ENCODE results near the gene VTI1A.

Gene VTI1A

DNA sequence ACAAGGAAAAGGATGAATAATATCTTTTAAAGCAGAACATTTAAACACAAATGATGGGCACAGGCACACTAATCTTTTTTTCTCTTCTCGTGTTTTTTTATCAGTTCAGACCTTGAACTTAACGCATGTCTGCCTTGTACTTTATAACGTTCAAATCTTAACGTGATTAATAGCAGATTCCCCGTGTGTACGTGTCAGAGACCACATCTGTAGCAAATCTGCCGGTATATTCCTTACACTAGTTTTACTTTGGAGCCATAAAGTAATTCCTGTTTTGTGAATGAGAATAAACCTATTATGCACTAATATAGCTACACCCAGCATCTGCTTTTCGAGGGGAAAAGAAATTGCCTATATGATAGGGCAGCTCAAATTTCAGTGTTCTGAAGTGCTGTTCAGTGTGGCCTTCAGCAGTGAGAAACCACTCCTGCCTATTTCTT, 337.0 kb downstream of the VTI1A start:
- no peak for DNase-seq (ENCODE audit: low read depth)

DNA sequence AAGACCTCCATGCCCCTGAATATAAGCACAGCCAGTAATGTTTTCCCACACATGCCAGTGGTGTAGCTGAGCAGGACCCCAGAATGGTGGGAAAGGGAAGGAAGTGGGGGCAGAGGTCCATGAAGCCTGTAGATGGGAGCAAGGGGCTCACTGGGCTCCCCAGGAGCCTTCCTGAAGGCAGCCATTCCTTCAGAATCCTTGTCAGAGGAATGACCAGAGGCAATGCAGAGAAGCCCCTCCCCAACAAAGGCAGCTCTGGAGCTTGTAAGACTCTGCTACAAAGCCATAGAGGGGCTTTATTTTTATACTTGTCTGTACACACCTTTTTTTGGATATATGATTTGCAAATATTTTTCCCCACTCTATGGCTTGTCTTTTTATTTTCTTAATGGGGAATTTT, 338.1 kb downstream of the VTI1A start:
- no peak for DNase-seq (ENCODE audit: low read depth)

DNA sequence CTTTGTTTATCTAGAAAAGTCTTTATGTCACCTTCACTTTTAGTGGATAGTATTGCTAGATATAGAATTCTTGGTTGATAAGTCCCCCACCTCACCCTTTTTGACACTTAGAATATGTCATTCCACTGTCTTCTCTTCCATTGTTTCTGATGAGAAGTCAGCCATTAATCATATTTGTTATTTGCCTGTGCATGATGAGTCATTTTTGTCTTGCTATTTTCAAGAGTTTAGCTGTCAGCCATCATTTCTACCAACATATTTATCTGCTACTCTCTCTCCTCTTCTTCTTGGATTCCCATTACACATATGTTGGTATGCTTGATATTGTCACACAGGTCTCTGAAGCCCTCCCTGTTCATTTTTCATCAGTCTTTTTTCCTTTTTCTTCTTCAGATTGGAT, 342.2 kb downstream of the VTI1A start:
- DNase-seq (ENCODE audit: low read depth), result no peak

- DNase-seq (ENCODE audit: low read depth), result no peak
Measured at GRCh38 chr10:112790030-112790429, 343.0 kb downstream of the VTI1A start.

DNA sequence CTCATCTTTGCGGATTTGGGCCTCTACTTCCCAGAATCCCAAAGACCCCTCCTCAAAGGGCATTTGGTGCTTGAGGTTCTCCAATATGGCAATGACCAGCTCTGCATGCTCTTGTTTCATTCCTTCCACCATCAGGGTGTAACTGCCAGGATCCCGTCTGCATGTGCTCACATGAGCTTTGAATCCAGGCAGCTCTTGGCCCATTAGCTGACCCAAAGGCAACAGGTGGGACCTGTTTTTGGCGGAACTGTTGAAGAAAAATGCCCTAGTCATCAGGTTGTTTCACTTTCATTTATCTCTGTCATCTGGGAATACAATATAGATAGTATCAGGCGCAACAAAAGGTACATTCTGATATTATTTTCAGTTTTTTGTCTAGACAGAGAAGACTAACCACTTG, 343.9 kb downstream of the VTI1A start:
- no peak for DNase-seq (ENCODE audit: low read depth)

DNA sequence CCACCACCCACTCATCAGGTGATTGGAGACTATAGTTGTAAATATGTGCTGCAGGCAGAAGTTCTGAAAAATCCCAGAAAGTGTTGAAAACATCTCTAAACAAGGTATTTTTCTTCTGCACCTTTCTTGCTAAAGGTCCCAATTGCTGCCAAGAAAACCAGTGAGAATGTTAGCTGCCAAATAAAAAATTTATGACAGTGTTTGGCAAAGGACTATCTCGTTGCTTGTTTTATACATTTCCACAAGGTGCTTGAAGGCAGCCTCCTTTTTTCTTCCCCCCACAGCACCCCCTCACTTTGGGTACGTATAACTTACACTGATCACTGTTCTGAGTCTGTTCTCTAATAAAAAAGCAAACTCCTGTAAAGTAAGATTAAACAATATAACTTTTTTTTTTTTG, 344.4 kb downstream of the VTI1A start:
- no peak for DNase-seq (ENCODE audit: low read depth)

- no peak for DNase-seq (ENCODE audit: low read depth)
Measured at GRCh38 chr10:112792487-112793201, 345.6 kb downstream of the VTI1A start.

- DNase-seq (ENCODE audit: low read depth), result no peak
Measured at GRCh38 chr10:112793202-112793921, 346.3 kb downstream of the VTI1A start.

DNA sequence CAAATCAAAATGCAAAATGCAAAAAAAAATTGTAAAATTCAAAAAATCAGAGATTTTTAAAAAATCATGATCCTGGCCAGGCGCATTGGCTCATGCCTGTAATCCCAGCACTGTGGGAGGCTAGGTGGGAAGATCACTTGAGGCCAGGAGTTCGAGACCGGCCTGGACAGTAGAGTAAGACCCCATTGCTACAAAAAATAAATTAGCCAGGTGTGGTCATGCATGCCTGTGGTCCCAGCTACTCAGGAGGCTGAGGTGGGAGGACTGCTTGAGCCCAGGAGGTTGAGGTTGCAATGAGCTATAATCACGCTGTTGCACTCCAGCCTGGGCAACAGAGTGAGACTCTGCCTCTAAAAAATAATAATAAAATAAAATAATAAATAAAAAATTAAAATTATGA, 347.2 kb downstream of the VTI1A start:
- no peak for DNase-seq (ENCODE audit: low read depth)

- DNase-seq (ENCODE audit: low read depth), result no peak
Measured at GRCh38 chr10:112795067-112795466, 348.1 kb downstream of the VTI1A start.

GRCh38 chr10:112797197-112797596, 350.2 kb downstream of the VTI1A start:
- no peak for DNase-seq (ENCODE audit: low read depth)

GRCh38 chr10:112797855-112798254, 350.8 kb downstream of the VTI1A start:
- no peak for DNase-seq (ENCODE audit: low read depth)

- DNase-seq (ENCODE audit: low read depth), result no peak
Measured at GRCh38 chr10:112799038-112799437, 352.0 kb downstream of the VTI1A start.

GRCh38 chr10:112799726-112800510, 352.9 kb downstream of the VTI1A start:
- DNase-seq (ENCODE audit: low read depth), result no peak

- DNase-seq (ENCODE audit: low read depth), result no peak
Measured at GRCh38 chr10:112801004-112801403, 354.0 kb downstream of the VTI1A start.

DNA sequence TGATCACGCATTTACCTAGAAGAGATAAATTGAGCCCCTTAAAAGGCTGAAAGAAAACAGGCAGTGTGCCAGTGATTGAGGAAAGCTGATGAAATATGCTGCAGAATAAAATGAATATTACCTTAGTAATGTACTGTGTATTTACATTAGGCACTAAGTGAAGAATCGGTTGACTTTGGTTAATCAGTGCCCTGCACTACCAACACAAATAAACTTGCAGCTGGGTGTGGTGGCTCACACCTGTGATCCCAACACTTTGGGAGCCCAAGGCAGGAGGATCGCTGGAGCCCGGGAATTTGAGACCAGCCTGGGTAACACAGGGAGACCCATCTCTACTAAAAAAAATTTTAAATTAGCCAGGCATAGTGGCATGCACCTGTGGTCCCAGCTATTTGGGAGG, 354.7 kb downstream of the VTI1A start:
- DNase-seq (ENCODE audit: low read depth), result no peak

GRCh38 chr10:112802411-112803022, 355.5 kb downstream of the VTI1A start:
- no peak for DNase-seq (ENCODE audit: low read depth)

DNA sequence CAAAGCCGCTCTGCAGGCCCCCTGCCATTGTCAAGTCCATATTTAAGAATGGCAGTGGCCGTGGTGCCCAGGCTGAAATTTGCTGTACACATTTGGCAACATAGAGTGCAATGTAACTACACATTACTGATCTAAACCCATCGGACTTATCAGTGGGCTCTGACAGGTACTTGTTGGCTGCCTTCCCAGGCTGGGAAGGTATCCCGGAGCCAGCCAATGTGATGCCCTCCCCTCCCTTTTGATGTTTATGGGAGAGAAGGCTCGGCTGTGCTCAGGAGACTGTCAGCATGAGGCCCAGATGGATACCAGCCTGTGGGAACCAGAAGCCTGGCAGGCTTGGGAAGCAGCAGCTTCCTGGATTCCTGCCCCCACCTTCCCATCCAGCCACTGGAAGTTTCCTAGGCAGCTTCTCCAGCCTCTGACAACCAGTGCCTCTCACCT, 357.0 kb downstream of the VTI1A start:
- no peak for DNase-seq (ENCODE audit: low read depth)

DNA sequence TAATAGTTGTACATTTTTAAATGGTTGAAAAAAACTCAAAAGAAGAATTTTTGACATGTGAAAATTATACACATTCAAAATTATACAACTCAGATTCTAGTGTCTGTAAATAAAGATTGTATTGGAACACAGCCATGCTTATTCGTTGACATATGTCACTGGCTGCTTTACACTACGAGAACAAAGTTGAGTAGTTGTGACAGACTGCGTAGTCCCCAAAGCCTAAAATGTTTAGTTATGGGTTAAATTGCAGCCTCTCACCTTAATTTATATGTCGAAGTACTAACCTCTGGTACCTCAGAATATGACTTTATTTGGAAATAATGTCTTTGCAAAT, 358.2 kb downstream of the VTI1A start:
- DNase-seq (ENCODE audit: low read depth), result no peak

- DNase-seq (ENCODE audit: low read depth), result no peak
Measured at GRCh38 chr10:112805701-112806100, 358.7 kb downstream of the VTI1A start.

DNA sequence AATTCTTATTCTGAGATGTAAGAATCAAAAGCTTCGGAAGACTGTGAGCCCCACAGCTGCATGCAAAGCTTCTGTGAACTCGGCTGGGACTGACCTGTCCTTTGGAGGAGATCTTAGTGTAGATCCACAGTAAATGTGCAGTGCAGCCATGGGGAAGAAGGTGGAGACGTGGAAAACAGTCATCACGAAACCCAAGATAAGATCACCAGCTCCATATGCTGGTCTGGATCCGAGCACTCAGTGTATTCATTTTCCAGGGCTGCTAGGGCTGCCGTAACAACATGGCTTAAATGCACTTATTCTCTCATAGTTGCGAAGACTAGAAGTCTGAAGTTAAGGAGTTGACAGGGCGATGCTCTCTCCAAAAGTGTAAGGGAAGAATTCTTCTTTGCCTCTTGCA, 360.0 kb downstream of the VTI1A start:
- no peak for DNase-seq (ENCODE audit: low read depth)

- no peak for DNase-seq (ENCODE audit: low read depth)
Measured at GRCh38 chr10:112809736-112810135, 362.7 kb downstream of the VTI1A start.

Data from activated T-cell treated with anti-CD3 and anti-CD28 coated beads for 24 hours (primary cell).